GM23338 (cell line): ENCODE data around the gene DAPK1. TPM values are rescaled to one million over a fixed set of nuclear protein-coding genes. Genes with fewer than 3 reads are reported as not detected.

ENCODE experiments used
- ATAC-seq: fragments of 200-7000 bp; cut with Tn5 transposase; 3 replicates; pipeline ENCODE4 v1.9.1; 2020
- DNase-seq: peaks from one replicate; pipeline ENCODE4 v3.0.0-alpha.2; 2015; ENCODE audit warnings: low spot score
- H2AFZ ChIP-seq: fragments of 200-600 bp; sonication (generic); 2 replicates; pipeline ENCODE4 v1.8.0; 2016; ENCODE audit warnings: antibody characterized with exemption, mild to moderate bottlenecking, moderate library complexity
- H3F3A ChIP-seq: fragments of 200-600 bp; sonication (generic); replicated peaks from 2 replicates; pipeline ENCODE4 v1.8.0; 2017; ENCODE audit warnings: antibody characterized with exemption, mixed run types, low read depth
- H3K27ac ChIP-seq: fragments of 200-600 bp; sonication (generic); 2 replicates; pipeline ENCODE4 v1.6.1; 2016; ENCODE audit warnings: low read depth
- H3K27me3 ChIP-seq: fragments of 200-600 bp; sonication (generic); 2 replicates; pipeline ENCODE4 v1.8.0; 2016; ENCODE audit warnings: mild to moderate bottlenecking, mixed run types, moderate library complexity; ENCODE audit not compliant: insufficient read depth
- H3K36me3 ChIP-seq: fragments of 200-600 bp; sonication (generic); 2 replicates; pipeline ENCODE4 v1.8.0; 2016; ENCODE audit warnings: mild to moderate bottlenecking; ENCODE audit not compliant: insufficient read depth
- H3K4me1 ChIP-seq: fragments of 200-600 bp; sonication (generic); 2 replicates; pipeline ENCODE4 v1.8.0; 2016; ENCODE audit warnings: mild to moderate bottlenecking, moderate library complexity; ENCODE audit not compliant: insufficient read depth
- H3K4me2 ChIP-seq: fragments of 200-600 bp; sonication (generic); 2 replicates; pipeline ENCODE4 v1.7.1; 2017; ENCODE audit warnings: mixed run types
- H3K4me3 ChIP-seq: fragments of 200-600 bp; sonication (generic); 2 replicates; pipeline ENCODE4 v1.6.1; 2016; ENCODE audit warnings: mixed run types
- H3K79me2 ChIP-seq: fragments of 200-600 bp; sonication (generic); replicated peaks from 2 replicates; pipeline ENCODE4 v1.8.0; 2017; ENCODE audit warnings: mild to moderate bottlenecking; ENCODE audit not compliant: insufficient read depth
- H3K9me2 ChIP-seq: fragments of 200-600 bp; sonication (generic); 2 replicates; pipeline ENCODE4 v1.8.0; 2017; ENCODE audit not compliant: insufficient read depth
- H4K20me1 ChIP-seq: fragments of 200-600 bp; sonication (generic); replicated peaks from 2 replicates; pipeline ENCODE4 v1.8.0; 2017; ENCODE audit warnings: mild to moderate bottlenecking; ENCODE audit not compliant: insufficient read depth
- H3K27ac Mint-ChIP-seq: 2 replicates; pipeline ENCODE4 v1.8.0; 2020; ENCODE audit warnings: inconsistent platforms, mild to moderate bottlenecking, moderate library complexity, mixed read lengths
- H3K27me3 Mint-ChIP-seq: 3 replicates; pipeline ENCODE4 v1.8.0; 2022; ENCODE audit warnings: low read depth, mild to moderate bottlenecking, moderate library complexity, mixed read lengths, inconsistent platforms; ENCODE audit not compliant: insufficient read depth, poor library complexity
- H3K36me3 Mint-ChIP-seq: 3 replicates; pipeline ENCODE4 v1.8.0; 2021; ENCODE audit warnings: low read depth, mild to moderate bottlenecking, inconsistent platforms, moderate library complexity, mixed read lengths
- H3K4me1 Mint-ChIP-seq: 3 replicates; pipeline ENCODE4 v1.8.0; 2020; ENCODE audit warnings: mild to moderate bottlenecking, inconsistent platforms, mixed read lengths
- H3K4me3 Mint-ChIP-seq: 3 replicates; pipeline ENCODE4 v1.8.0; 2021; ENCODE audit warnings: moderate library complexity, mild to moderate bottlenecking, inconsistent platforms, mixed read lengths
- H3K9me3 Mint-ChIP-seq: 3 replicates; pipeline ENCODE4 v1.8.0; 2020; ENCODE audit warnings: moderate library complexity, mild to moderate bottlenecking, inconsistent platforms, mixed read lengths
- CREB1 ChIP-seq: fragments of 250-450 bp; sonication (Bioruptor Pico); IDR thresholded peaks from 2 replicates; pipeline ENCODE4 v1.5.0; 2020; ENCODE audit warnings: low read depth, mild to moderate bottlenecking, moderate library complexity
- EZH2 ChIP-seq: fragments of 200-600 bp; sonication (generic); IDR thresholded peaks from one replicate; pipeline ENCODE4 v1.8.0; 2017; ENCODE audit warnings: antibody characterized with exemption, mild to moderate bottlenecking, low read depth; ENCODE audit not compliant: unreplicated experiment
- EZH2phosphoT487 ChIP-seq: fragments of 200-600 bp; sonication (generic); IDR thresholded peaks from one replicate; pipeline ENCODE4 v1.8.1; 2018; ENCODE audit warnings: antibody characterized with exemption; ENCODE audit not compliant: unreplicated experiment
- JUNB ChIP-seq: IDR thresholded peaks from one replicate; pipeline ENCODE4 v1.6.1; 2016; ENCODE audit warnings: antibody characterized with exemption; ENCODE audit not compliant: unreplicated experiment
- NANOG ChIP-seq: IDR thresholded peaks from 2 replicates; pipeline ENCODE4 v1.6.1; 2016; ENCODE audit warnings: antibody characterized with exemption, borderline replicate concordance
- POLR2AphosphoS5 ChIP-seq: IDR thresholded peaks from 2 replicates; pipeline ENCODE4 v1.6.1; 2016; ENCODE audit warnings: antibody characterized with exemption, low read depth
- STAT1 ChIP-seq: IDR thresholded peaks from one replicate; pipeline ENCODE4 v1.6.1; 2016; ENCODE audit warnings: antibody characterized with exemption; ENCODE audit not compliant: unreplicated experiment
- ZNF114 ChIP-seq: fragments of 250-450 bp; sonication (Bioruptor Pico); IDR thresholded peaks from 2 replicates; pipeline ENCODE4 v1.5.0; 2020; ENCODE audit warnings: mild to moderate bottlenecking, moderate library complexity
- ZNF331 ChIP-seq: fragments of 250-450 bp; sonication (Bioruptor Pico); IDR thresholded peaks from 2 replicates; pipeline ENCODE4 v1.5.0; 2020; ENCODE audit warnings: low read depth, mild to moderate bottlenecking, moderate library complexity
- polyA plus RNA-seq: library from polyadenylated mRNA; unstranded; fragments of >200 nt; fragmentation: Nextera tagmentation; extraction: Ambion mirVana; gene quantifications from 2 replicates; pipeline ENCODE4 v1.2.1, GENCODE V29; 2016
- total RNA-seq: library from RNA; depleted of rRNA; stranded (reverse); fragments of >200 nt; shearing (Covaris generic); gene quantifications from 2 replicates; pipeline ENCODE4 v1.2.3, GENCODE V29; 2014
- TF ChIP-seq, protein P1 (sequence below): fragments of 250-450 bp; sonication (Bioruptor Pico); IDR thresholded peaks from 2 replicates; pipeline ENCODE4 v1.5.0; 2020; ENCODE audit warnings: mild to moderate bottlenecking, moderate library complexity
- TF ChIP-seq, protein P2 (sequence below): IDR thresholded peaks from 2 replicates; pipeline ENCODE4 v1.6.1; 2016; ENCODE audit warnings: antibody characterized with exemption
- TF ChIP-seq, protein P3 (sequence below): IDR thresholded peaks from one replicate; pipeline ENCODE4 v1.6.1; 2018; ENCODE audit warnings: antibody characterized with exemption; ENCODE audit not compliant: unreplicated experiment
- TF ChIP-seq, protein P4 (sequence below), 2 experiments: fragments of 200-600 bp in 1 of 2; sonication (generic) in 1 of 2; conservative IDR thresholded peaks; 2 replicates each; pipeline versions ENCODE4 v1.5.1 to v1.6.1; 2016 to 2017; ENCODE audit warnings: antibody characterized with exemption in 2 of 2, low read depth in 2 of 2, mild to moderate bottlenecking in 2 of 2, moderate library complexity in 1 of 2

DAPK1 gene
- total and polyA plus RNA-seq, 2 experiments from 2014 or later: 37.0 to 134 TPM

DNA sequence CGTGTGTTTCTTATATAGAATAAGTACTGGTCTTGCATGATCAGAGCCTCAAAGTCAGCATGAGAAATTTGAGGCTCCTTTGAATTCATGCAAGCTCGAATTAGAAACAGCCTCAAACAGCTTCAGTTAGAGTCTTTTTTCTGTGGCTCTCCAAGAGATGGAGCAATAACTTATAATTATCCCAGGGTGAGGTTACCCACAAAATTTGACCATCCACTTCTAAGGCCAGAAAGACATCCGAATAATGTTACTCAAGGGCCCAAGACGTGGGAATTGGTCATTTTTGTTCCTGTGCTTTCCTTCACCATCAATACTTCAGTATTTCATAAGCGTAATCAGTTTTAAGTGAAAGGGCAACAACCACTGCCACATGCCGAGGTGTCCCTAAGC, 89.7 kb downstream of the DAPK1 start:
- Histone ChIP-seq H3F3A (no peaks in the 10 kb centered on the region), H3K79me2 (peaks cover 82% of the 10 kb centered on the region), H3K27me3 (no peaks in the 10 kb centered on the region), H3K4me1 (peaks cover 12% of the 10 kb centered on the region), H4K20me1 (peaks cover 3% of the 10 kb centered on the region; the same call in 1 of the 2 replicates), H3K4me3 (no peak overlapping the region), H3K9me2 (no peaks in the 10 kb centered on the region), H3K4me2 (no peak overlapping the region), H2AFZ (no peak overlapping the region), H3K27ac (no peak overlapping the region), H3K36me3 (no peaks in the 10 kb centered on the region; the same call in 1 of the 2 replicates)
- TF ChIP-seq, protein P1, sequence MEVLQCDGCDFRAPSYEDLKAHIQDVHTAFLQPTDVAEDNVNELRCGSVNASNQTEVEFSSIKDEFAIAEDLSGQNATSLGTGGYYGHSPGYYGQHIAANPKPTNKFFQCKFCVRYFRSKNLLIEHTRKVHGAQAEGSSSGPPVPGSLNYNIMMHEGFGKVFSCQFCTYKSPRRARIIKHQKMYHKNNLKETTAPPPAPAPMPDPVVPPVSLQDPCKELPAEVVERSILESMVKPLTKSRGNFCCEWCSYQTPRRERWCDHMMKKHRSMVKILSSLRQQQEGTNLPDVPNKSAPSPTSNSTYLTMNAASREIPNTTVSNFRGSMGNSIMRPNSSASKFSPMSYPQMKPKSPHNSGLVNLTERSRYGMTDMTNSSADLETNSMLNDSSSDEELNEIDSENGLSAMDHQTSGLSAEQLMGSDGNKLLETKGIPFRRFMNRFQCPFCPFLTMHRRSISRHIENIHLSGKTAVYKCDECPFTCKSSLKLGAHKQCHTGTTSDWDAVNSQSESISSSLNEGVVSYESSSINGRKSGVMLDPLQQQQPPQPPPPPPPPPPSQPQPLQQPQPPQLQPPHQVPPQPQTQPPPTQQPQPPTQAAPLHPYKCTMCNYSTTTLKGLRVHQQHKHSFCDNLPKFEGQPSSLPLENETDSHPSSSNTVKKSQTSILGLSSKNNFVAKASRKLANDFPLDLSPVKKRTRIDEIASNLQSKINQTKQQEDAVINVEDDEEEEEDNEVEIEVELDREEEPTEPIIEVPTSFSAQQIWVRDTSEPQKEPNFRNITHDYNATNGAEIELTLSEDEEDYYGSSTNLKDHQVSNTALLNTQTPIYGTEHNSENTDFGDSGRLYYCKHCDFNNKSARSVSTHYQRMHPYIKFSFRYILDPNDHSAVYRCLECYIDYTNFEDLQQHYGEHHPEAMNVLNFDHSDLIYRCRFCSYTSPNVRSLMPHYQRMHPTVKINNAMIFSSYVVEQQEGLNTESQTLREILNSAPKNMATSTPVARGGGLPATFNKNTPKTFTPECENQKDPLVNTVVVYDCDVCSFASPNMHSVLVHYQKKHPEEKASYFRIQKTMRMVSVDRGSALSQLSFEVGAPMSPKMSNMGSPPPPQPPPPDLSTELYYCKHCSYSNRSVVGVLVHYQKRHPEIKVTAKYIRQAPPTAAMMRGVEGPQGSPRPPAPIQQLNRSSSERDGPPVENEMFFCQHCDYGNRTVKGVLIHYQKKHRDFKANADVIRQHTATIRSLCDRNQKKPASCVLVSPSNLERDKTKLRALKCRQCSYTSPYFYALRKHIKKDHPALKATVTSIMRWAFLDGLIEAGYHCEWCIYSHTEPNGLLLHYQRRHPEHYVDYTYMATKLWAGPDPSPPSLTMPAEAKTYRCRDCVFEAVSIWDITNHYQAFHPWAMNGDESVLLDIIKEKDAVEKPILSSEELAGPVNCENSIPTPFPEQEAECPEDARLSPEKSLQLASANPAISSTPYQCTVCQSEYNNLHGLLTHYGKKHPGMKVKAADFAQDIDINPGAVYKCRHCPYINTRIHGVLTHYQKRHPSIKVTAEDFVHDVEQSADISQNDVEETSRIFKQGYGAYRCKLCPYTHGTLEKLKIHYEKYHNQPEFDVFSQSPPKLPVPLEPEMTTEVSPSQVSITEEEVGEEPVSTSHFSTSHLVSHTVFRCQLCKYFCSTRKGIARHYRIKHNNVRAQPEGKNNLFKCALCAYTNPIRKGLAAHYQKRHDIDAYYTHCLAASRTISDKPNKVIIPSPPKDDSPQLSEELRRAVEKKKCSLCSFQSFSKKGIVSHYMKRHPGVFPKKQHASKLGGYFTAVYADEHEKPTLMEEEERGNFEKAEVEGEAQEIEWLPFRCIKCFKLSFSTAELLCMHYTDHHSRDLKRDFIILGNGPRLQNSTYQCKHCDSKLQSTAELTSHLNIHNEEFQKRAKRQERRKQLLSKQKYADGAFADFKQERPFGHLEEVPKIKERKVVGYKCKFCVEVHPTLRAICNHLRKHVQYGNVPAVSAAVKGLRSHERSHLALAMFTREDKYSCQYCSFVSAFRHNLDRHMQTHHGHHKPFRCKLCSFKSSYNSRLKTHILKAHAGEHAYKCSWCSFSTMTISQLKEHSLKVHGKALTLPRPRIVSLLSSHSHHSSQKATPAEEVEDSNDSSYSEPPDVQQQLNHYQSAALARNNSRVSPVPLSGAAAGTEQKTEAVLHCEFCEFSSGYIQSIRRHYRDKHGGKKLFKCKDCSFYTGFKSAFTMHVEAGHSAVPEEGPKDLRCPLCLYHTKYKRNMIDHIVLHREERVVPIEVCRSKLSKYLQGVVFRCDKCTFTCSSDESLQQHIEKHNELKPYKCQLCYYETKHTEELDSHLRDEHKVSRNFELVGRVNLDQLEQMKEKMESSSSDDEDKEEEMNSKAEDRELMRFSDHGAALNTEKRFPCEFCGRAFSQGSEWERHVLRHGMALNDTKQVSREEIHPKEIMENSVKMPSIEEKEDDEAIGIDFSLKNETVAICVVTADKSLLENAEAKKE (CRISPR knock-in tag): no peak
- TF ChIP-seq EZH2phosphoT487: no peak
- no peak for TF ChIP-seq CREB1 (CRISPR knock-in tag)
- TF ChIP-seq POLR2AphosphoS5: no peak
- TF ChIP-seq, protein P2, sequence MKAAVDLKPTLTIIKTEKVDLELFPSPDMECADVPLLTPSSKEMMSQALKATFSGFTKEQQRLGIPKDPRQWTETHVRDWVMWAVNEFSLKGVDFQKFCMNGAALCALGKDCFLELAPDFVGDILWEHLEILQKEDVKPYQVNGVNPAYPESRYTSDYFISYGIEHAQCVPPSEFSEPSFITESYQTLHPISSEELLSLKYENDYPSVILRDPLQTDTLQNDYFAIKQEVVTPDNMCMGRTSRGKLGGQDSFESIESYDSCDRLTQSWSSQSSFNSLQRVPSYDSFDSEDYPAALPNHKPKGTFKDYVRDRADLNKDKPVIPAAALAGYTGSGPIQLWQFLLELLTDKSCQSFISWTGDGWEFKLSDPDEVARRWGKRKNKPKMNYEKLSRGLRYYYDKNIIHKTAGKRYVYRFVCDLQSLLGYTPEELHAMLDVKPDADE: no peak
- no peak for TF ChIP-seq STAT1
- TF ChIP-seq NANOG: no peak
- TF ChIP-seq, protein P3, sequence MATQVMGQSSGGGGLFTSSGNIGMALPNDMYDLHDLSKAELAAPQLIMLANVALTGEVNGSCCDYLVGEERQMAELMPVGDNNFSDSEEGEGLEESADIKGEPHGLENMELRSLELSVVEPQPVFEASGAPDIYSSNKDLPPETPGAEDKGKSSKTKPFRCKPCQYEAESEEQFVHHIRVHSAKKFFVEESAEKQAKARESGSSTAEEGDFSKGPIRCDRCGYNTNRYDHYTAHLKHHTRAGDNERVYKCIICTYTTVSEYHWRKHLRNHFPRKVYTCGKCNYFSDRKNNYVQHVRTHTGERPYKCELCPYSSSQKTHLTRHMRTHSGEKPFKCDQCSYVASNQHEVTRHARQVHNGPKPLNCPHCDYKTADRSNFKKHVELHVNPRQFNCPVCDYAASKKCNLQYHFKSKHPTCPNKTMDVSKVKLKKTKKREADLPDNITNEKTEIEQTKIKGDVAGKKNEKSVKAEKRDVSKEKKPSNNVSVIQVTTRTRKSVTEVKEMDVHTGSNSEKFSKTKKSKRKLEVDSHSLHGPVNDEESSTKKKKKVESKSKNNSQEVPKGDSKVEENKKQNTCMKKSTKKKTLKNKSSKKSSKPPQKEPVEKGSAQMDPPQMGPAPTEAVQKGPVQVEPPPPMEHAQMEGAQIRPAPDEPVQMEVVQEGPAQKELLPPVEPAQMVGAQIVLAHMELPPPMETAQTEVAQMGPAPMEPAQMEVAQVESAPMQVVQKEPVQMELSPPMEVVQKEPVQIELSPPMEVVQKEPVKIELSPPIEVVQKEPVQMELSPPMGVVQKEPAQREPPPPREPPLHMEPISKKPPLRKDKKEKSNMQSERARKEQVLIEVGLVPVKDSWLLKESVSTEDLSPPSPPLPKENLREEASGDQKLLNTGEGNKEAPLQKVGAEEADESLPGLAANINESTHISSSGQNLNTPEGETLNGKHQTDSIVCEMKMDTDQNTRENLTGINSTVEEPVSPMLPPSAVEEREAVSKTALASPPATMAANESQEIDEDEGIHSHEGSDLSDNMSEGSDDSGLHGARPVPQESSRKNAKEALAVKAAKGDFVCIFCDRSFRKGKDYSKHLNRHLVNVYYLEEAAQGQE: no peak
- no peak for TF ChIP-seq JUNB
- TF ChIP-seq EZH2: no peak
- TF ChIP-seq ZNF331: no peak
- TF ChIP-seq ZNF114 (CRISPR knock-in tag): no peak
- TF ChIP-seq, protein P4, sequence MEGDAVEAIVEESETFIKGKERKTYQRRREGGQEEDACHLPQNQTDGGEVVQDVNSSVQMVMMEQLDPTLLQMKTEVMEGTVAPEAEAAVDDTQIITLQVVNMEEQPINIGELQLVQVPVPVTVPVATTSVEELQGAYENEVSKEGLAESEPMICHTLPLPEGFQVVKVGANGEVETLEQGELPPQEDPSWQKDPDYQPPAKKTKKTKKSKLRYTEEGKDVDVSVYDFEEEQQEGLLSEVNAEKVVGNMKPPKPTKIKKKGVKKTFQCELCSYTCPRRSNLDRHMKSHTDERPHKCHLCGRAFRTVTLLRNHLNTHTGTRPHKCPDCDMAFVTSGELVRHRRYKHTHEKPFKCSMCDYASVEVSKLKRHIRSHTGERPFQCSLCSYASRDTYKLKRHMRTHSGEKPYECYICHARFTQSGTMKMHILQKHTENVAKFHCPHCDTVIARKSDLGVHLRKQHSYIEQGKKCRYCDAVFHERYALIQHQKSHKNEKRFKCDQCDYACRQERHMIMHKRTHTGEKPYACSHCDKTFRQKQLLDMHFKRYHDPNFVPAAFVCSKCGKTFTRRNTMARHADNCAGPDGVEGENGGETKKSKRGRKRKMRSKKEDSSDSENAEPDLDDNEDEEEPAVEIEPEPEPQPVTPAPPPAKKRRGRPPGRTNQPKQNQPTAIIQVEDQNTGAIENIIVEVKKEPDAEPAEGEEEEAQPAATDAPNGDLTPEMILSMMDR (conservative IDR thresholded peaks at IDR 0.05; ENCODE audit: low read depth in 2 of 2): no peak
- H3K27me3 Mint-ChIP-seq: peaks cover 2% of the 10 kb centered on the region
- no peak overlapping the region for H3K27ac Mint-ChIP-seq
- H3K4me3 Mint-ChIP-seq: no peak overlapping the region
- DNase-seq: no peak
- H3K36me3 Mint-ChIP-seq: no peaks in the 10 kb centered on the region
- no peak for ATAC-seq
- peaks cover 26% of the 10 kb centered on the region for H3K4me1 Mint-ChIP-seq
- H3K9me3 Mint-ChIP-seq: no peaks in the 10 kb centered on the region
